KMS-11 (cell line): ENCODE results near the gene R3HDM2.
"Not testable (repeated sequence)": the region's sequence is repeated elsewhere in the genome, so short reads cannot be mapped to it uniquely, and the experiment has no call there.

Experiments used
- H2AFZ ChIP-seq: fragments of 200-600 bp; sonication (generic); 2 replicates; pipeline ENCODE4 v1.6.1; 2016; ENCODE audit warnings: antibody characterized with exemption, mixed run types, low read depth
- H3K27ac ChIP-seq: fragments of 200-600 bp; sonication (generic); 2 replicates; pipeline ENCODE4 v1.6.1; 2016; ENCODE audit warnings: mild to moderate bottlenecking, mixed run types
- H3K27me3 ChIP-seq: fragments of 200-600 bp; sonication (generic); 2 replicates; pipeline ENCODE4 v1.6.1; 2017; ENCODE audit warnings: mild to moderate bottlenecking, low read depth, mixed run types, moderate library complexity; ENCODE audit not compliant: insufficient read depth
- H3K36me3 ChIP-seq: fragments of 200-600 bp; sonication (generic); 2 replicates; pipeline ENCODE4 v1.6.1; 2017; ENCODE audit warnings: mild to moderate bottlenecking, mixed run types; ENCODE audit not compliant: insufficient read depth
- H3K4me1 ChIP-seq: fragments of 200-600 bp; sonication (generic); 2 replicates; pipeline ENCODE4 v1.6.1; 2016; ENCODE audit warnings: mild to moderate bottlenecking, low read depth, mixed run types; ENCODE audit not compliant: poor library complexity, severe bottlenecking
- H3K4me2 ChIP-seq: fragments of 200-600 bp; sonication (generic); 2 replicates; pipeline ENCODE4 v1.7.0; 2016; ENCODE audit warnings: mild to moderate bottlenecking, mixed run types
- H3K4me3 ChIP-seq: fragments of 200-600 bp; sonication (generic); IDR thresholded peaks from 2 replicates; pipeline ENCODE4 v1.6.1; 2017; ENCODE audit warnings: low read depth, low read length, mixed read lengths; ENCODE audit not compliant: insufficient read depth
- H3K79me2 ChIP-seq: fragments of 200-600 bp; sonication (generic); 2 replicates; pipeline ENCODE4 v1.6.1; 2016; ENCODE audit warnings: low read depth, mixed run types; ENCODE audit not compliant: insufficient read depth
- H3K9ac ChIP-seq: fragments of 200-600 bp; sonication (generic); 2 replicates; pipeline ENCODE4 v1.6.1; 2016; ENCODE audit warnings: mild to moderate bottlenecking, mixed run types
- H4K20me1 ChIP-seq: fragments of 200-600 bp; sonication (generic); 2 replicates; pipeline ENCODE4 v1.6.1; 2016; ENCODE audit warnings: mild to moderate bottlenecking, mixed run types; ENCODE audit not compliant: insufficient read depth
- TF ChIP-seq, protein P1 (sequence below): fragments of 200-600 bp; sonication (generic); conservative IDR thresholded peaks from 2 replicates; pipeline ENCODE4 v1.6.1; 2017; ENCODE audit warnings: low read depth, mild to moderate bottlenecking, antibody characterized with exemption, low read length, moderate library complexity, mixed read lengths

Gene R3HDM2

DNA sequence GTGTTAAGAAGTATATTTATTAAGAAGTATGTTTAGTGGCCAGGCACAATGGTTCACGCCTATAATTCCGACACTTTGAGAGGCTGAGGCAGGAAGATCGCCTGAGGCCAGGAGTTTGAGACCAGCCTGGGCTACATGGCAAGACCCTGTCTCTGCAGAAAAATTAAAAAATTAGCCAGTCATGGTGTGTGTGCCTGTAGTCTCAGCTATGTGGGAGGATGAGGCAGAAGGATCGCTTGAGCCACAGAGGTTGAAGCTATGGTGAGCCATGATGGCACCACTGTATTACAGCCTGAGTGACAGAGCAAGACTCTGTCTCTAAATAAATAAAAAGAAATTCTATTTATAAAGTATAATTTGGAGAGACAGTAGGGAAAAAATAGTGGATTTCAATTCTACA, 20.3 kb downstream of the R3HDM2 start:
- Histone ChIP-seq H3K27ac (no peak overlapping the region), H4K20me1 (no peaks in the 10 kb centered on the region), H3K4me3 (no peak overlapping the region), H3K36me3 (no peaks in the 10 kb centered on the region), H3K4me1 (no peaks in the 10 kb centered on the region), H3K4me2 (no peak overlapping the region), H3K27me3 (no peaks in the 10 kb centered on the region), H3K79me2 (no peaks in the 10 kb centered on the region), H2AFZ (no peak overlapping the region), H3K9ac (no peak overlapping the region)
- TF ChIP-seq, protein P1, sequence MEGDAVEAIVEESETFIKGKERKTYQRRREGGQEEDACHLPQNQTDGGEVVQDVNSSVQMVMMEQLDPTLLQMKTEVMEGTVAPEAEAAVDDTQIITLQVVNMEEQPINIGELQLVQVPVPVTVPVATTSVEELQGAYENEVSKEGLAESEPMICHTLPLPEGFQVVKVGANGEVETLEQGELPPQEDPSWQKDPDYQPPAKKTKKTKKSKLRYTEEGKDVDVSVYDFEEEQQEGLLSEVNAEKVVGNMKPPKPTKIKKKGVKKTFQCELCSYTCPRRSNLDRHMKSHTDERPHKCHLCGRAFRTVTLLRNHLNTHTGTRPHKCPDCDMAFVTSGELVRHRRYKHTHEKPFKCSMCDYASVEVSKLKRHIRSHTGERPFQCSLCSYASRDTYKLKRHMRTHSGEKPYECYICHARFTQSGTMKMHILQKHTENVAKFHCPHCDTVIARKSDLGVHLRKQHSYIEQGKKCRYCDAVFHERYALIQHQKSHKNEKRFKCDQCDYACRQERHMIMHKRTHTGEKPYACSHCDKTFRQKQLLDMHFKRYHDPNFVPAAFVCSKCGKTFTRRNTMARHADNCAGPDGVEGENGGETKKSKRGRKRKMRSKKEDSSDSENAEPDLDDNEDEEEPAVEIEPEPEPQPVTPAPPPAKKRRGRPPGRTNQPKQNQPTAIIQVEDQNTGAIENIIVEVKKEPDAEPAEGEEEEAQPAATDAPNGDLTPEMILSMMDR: no peak

DNA sequence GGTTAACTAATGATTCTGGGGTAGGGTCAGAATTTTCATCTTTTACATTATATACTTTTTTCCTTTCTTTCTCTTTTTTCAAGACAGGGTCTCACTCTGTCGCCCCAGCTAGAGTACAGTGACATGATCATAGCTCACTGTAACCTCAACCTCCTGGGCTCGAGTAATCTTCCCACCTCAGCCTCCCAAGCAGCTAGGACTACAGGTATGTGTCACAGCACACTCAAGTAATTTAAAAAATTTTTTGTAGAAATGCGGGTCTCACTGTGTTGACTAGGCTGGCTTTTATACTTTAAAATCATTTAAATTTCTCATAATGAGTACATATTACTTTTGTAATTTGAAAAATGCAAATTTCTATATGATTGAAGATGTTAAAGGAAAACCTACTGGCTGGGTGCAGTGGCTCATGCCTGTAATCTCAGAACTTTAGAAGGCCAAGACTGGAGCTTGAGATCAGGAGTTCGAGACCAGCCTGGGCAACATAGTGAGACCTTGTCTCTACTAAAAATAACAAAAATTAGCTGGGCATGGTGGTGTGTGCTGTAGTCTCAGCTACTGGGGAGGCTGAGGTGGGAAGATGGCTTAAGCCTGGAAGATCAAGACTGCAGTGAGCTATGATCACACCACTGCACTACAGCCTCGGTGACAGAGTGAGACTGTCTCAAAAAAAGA, 25.7 kb downstream of the R3HDM2 start:
- no peak overlapping the region for H3K9ac ChIP-seq
- H3K4me3 ChIP-seq: no peak overlapping the region
- H4K20me1 ChIP-seq: no peaks in the 10 kb centered on the region
- H3K36me3 ChIP-seq: no peaks in the 10 kb centered on the region
- TF ChIP-seq, protein P1: no peak
- H3K27me3 ChIP-seq: no peaks in the 10 kb centered on the region
- H3K79me2 ChIP-seq: no peaks in the 10 kb centered on the region
- no peak overlapping the region for H3K27ac ChIP-seq
- H3K4me1 ChIP-seq: no peaks in the 10 kb centered on the region
- H3K4me2 ChIP-seq: no peak overlapping the region
- no peak overlapping the region for H2AFZ ChIP-seq

DNA sequence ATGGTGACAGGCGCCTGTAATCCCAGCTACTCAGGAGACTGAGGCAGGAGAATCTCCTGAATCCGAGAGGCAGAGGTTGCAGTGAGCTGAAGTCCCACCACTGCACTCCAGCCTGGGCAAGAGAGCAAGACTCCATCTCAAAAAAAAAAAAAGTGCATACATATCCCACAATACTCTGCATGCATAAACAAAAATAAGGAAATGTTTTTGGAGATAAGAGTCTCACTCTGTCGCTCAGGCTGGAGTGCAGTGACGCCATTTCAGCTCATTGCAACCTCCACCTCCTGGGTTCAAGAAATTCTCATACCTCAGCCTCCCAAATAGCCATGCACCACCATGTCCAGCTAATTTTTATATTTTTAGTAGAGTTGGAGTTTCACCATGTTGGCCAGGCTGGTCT, 28.7 kb downstream of the R3HDM2 start:
- H3K27me3 ChIP-seq, H3K27ac ChIP-seq, H2AFZ ChIP-seq, H3K36me3 ChIP-seq, H3K4me3 ChIP-seq, H3K4me1 ChIP-seq, H3K79me2 ChIP-seq, H4K20me1 ChIP-seq, H3K9ac ChIP-seq, H3K4me2 ChIP-seq: not testable (repeated sequence)

DNA sequence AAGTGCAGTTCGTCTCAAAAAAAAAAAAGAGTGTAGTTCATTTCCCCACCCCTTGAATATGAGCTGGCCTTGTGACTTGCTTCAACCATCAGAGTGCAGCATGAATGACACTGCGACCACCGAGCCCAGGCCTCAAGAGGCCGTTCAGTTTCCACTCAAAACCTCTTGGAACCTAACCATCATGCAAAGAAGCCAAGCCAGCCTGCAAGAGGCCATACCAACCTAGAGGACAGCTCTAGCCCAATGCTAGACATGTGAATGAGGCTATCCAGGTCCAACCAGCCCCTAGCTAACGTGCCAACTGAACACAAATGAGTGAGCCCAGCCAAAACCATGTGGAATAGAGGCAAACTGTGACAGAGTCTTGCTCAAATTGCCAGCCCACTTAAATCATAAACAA, 29.7 kb downstream of the R3HDM2 start:
- Histone ChIP-seq H3K36me3 (no peaks in the 10 kb centered on the region), H3K4me1 (no peaks in the 10 kb centered on the region), H3K79me2 (no peaks in the 10 kb centered on the region), H3K27ac (no peak overlapping the region), H4K20me1 (no peaks in the 10 kb centered on the region), H3K4me2 (no peak overlapping the region), H2AFZ (no peak overlapping the region), H3K4me3 (no peak overlapping the region), H3K9ac (no peak overlapping the region), H3K27me3 (no peaks in the 10 kb centered on the region)
- TF ChIP-seq, protein P1: no peak

DNA sequence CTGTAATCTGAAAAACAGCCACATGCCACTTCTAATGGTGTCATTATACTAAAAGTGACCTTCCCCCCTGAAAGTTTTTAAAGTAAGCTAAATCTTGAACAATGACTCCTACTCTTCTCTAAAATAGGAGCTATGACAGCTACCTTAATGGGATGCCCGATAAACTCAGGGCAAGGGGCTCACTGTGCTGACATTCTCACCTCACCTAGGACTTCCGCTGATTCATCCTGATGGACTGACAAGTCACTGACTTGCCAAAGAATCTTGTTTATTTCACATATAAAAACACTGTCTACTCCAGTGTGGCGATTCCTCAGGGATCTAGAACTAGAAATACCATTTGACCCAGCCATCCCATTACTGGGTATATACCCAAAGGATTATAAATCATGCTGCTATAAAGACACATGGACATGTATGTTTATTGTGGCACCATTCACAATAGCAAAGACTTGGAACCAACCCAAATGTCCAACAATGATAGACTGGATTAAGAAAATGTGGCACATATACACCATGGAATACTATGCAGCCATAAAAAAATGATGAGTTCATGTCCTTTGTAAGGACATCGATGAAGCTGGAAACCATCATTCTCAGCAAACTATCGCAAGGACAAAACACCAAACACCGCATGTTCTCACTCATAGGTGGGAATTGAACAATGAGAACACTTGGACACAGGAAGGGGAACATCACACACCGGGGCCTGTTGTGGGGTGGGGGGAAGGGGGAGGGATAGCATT, 31.0 kb downstream of the R3HDM2 start:
- not testable (repeated sequence) for H3K79me2 ChIP-seq, H3K4me1 ChIP-seq

More for the DNA sequence above, 31.0 kb downstream of the R3HDM2 start:
- H3K27me3 ChIP-seq, H3K4me2 ChIP-seq, H3K27ac ChIP-seq, H3K4me3 ChIP-seq, H3K9ac ChIP-seq, H3K36me3 ChIP-seq, H4K20me1 ChIP-seq, H2AFZ ChIP-seq: not testable (repeated sequence)
